Esophagus squamous epithelium (tissue), 4 donors: ENCODE data around the gene C3orf22.

Experiments used
- POLR2A ChIP-seq, 4 donors: fragments of 450-650 bp; IDR thresholded peaks; one replicate each; pipeline ENCODE4 v1.6.1; 2017; ENCODE audit warnings: antibody characterized with exemption in 4 of 4, mild to moderate bottlenecking in 4 of 4, moderate library complexity in 3 of 4
- TF ChIP-seq, protein P1 (sequence below), 6 experiments: fragments of 450-650 bp in 4 of 6; fragments of 200-600 bp in 2 of 6; sonication (generic) in 2 of 6; IDR thresholded peaks; one replicate each; pipeline ENCODE4 v1.5.1; 2016 to 2019; ENCODE audit warnings: antibody characterized with exemption in 6 of 6, mild to moderate bottlenecking in 4 of 6, moderate library complexity in 4 of 6

DNA sequence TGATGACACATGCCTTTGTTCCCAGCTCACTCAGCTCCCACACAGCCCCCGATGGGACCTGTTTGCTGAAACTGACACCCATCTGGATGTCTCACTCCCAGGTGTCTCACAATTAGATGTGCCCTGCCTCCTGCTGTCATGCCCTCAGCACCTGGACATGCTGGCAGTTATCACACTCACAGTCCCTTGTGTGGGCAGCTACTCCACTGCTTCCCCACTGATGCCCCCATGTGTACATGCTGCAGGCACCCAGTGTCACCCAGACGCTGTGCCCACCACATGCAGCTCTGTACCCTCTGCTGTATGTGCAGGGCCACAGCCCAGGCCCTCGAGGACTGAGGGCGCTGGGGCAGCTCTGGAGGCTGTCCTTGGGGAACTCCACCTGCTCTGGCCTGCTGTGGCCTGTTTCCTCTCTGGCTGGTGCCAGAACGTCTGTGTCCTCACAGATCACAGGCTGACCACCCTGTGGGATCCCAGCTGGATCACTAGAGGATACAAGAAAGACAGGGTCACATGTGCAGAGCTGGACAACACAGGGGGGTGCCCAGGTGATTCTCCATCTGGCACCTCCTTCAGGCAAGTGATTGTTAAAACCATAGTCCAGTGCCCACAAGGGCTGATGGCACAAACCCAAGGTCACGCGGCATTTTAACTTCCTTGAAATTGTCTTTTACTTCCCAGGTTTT is 14.0 kb downstream of the C3orf22 start:
- TF ChIP-seq, protein P1, sequence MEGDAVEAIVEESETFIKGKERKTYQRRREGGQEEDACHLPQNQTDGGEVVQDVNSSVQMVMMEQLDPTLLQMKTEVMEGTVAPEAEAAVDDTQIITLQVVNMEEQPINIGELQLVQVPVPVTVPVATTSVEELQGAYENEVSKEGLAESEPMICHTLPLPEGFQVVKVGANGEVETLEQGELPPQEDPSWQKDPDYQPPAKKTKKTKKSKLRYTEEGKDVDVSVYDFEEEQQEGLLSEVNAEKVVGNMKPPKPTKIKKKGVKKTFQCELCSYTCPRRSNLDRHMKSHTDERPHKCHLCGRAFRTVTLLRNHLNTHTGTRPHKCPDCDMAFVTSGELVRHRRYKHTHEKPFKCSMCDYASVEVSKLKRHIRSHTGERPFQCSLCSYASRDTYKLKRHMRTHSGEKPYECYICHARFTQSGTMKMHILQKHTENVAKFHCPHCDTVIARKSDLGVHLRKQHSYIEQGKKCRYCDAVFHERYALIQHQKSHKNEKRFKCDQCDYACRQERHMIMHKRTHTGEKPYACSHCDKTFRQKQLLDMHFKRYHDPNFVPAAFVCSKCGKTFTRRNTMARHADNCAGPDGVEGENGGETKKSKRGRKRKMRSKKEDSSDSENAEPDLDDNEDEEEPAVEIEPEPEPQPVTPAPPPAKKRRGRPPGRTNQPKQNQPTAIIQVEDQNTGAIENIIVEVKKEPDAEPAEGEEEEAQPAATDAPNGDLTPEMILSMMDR (IDR thresholded peaks at IDR 0.05): no peak
- TF ChIP-seq POLR2A (IDR thresholded peaks at IDR 0.05): no peak
